Mononuclear cell (primary cell): ENCODE data around the gene SLC25A1. TPM values are rescaled to one million over a fixed set of nuclear protein-coding genes. Genes with fewer than 3 reads are reported as not detected.

ENCODE experiments used
- H3K27me3 ChIP-seq: 2 replicates; pipeline ENCODE4 v1.6.0; 2011; ENCODE audit warnings: low read length, control low read depth; ENCODE audit not compliant: insufficient read depth
- H3K4me1 ChIP-seq: 2 replicates; pipeline ENCODE4 v1.5.1; 2011; ENCODE audit warnings: mild to moderate bottlenecking, low read length, control low read depth; ENCODE audit not compliant: insufficient read depth
- H3K4me3 ChIP-seq: 2 replicates; pipeline ENCODE4 v1.5.1; 2011; ENCODE audit warnings: mild to moderate bottlenecking, low read length, moderate library complexity
- H3K9me3 ChIP-seq: 2 replicates; pipeline ENCODE4 v1.5.1; 2011; ENCODE audit warnings: low read depth, mild to moderate bottlenecking, control low read depth, low read length
- total RNA-seq: library from RNA; depleted of rRNA; stranded (reverse); fragments of >200 nt; gene quantifications from one replicate; pipeline ENCODE4 v1.2.3, GENCODE V29; 2012

SLC25A1 gene
- total RNA-seq, 1 donor, result 12.4 TPM

DNA sequence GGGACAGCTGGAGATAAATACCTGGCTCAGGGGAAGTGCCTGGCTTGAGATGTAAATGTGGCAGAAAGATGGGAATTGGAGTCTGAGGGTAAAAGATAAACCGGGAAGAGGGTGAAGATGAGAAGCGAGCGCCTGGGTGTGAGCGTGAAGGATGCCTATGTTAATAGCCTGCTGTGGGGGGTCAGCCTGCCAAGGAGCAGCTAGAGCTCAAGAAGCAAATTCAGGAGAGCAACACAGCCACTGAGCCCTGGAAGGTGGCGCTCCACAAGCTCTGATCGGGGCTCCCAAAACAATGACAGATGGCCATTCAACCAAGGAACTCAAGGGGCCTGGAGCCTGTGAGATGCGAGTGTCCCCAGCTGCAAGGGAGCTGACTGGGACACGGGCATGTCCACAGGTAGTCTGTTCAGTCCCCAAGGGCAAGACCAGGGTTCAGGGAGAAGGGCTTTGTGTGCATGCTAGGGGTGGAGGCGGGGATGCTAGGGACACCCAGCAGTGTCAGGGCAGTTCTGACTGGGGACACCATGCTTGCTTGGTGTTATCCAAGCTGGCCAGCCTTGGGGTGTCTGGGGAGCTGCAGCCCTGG is 31.2 kb downstream of the SLC25A1 start:
- H3K4me3 ChIP-seq, result no peak overlapping the region
- H3K9me3 ChIP-seq, result no peaks in the 10 kb centered on the region
- peaks cover 40% of the 10 kb centered on the region for H3K27me3 ChIP-seq
- H3K4me1 ChIP-seq, result peaks cover 18% of the 10 kb centered on the region

DNA sequence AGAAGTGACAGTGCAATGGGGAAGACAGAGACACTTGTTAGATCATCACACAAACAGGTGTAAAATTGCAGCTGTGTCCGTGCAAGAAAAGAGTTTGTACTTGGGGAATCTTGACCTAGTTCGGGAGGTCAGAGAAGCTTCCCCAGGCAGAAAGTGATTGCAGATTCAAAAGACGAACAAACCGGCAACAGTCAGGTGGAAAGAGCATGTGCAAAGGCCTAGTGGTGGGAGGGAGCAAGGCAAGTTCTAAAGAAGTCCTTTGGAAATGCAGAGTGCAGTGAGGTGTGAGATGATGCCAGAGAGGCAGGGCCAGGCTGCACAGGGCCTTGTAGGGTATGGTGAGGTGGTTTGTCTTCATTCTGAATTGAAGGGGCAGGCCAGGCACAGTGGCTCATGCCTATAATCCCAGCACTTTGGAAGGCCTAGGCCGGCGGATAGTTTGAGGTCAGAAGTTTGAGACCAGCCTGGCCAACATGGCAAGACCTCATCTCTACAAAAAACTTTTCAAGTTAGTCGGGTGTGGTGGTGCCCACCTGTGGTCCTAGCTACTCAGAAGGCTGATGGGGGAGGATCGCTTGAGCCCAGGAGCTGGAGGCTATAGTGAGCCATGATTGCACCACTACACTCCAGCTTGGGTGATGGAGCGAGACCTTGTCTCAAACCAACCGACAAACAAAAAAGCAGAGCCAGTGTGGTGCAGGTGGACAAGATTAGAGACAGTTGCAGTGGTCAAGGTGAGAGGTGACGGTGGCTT is 32.1 kb downstream of the SLC25A1 start:
- peaks cover 18% of the 10 kb centered on the region for H3K4me1 ChIP-seq
- H3K9me3 ChIP-seq, result no peaks in the 10 kb centered on the region
- H3K27me3 ChIP-seq, result peaks cover 32% of the 10 kb centered on the region
- no peak overlapping the region for H3K4me3 ChIP-seq

DNA sequence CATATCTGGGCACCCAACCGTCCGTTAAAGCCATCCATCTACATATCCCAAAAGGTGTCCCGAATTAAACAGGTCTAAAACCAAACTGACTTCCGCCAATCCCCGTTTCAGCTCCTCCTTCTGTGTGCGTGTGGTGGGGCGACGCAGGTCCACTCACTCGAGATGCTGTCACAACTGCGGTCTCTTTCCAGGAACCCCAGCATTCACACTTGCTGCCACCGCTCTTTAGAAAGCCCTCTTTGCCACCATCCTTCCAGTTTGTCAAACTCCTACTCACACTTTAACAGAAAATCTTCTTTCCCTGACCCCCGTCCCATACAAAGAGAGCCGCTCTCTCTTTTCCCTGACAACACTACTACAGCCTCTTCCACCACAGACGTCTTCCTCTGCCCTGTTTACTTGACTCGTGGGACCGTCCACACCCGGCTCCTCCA is 34.6 kb downstream of the SLC25A1 start:
- H3K4me3 ChIP-seq, result peak overlapping the region; percentile 79
- peaks cover 11% of the 10 kb centered on the region for H3K4me1 ChIP-seq
- no peaks in the 10 kb centered on the region for H3K9me3 ChIP-seq
- peaks cover 16% of the 10 kb centered on the region for H3K27me3 ChIP-seq

DNA sequence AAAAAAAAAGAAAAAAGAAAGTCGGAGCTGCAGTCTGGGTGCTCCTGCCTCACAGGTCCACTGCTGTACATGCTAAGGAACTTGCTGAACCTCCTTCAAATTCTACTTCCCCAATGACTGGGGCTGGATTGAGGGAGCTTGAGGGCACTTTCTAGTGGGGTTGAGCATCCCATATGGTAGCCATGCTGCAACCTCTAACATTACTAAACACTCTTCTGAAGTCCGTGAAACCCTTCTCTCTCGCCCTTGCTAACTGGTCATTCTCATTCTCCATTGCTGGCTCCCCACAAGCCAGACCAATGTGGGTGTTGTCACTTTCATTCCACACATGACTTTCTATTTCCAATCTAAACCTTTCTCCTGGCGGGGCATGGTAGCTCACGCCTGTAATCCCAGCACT is 35.3 kb downstream of the SLC25A1 start:
- H3K27me3 ChIP-seq, result peaks cover 8% of the 10 kb centered on the region
- peaks cover 11% of the 10 kb centered on the region for H3K4me1 ChIP-seq
- H3K4me3 ChIP-seq, result no peak overlapping the region
- H3K9me3 ChIP-seq, result no peaks in the 10 kb centered on the region

DNA sequence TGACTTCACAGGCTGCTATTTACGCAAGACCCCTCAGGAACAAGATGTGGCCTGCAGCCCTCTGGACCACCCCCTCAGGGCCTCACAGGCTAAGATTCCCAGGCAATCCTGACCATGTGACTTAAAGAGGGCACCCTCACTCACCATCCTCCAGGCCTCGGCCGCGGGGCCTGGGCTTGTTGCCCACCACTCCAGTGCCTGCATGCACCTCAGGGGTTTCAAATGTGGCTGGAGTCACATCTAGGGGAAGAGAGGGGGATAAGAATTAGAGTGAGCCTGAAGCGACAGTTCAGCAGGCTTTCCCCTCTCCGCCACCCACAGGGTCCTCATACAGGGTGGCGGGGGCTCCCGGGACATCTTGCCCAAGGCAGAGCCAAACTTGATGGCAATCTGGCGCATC is 36.1 kb downstream of the SLC25A1 start:
- Histone ChIP-seq H3K4me1 (peaks cover 11% of the 10 kb centered on the region), H3K9me3 (no peaks in the 10 kb centered on the region), H3K27me3 (peaks cover under 1% of the 10 kb centered on the region), H3K4me3 (no peak overlapping the region)

DNA sequence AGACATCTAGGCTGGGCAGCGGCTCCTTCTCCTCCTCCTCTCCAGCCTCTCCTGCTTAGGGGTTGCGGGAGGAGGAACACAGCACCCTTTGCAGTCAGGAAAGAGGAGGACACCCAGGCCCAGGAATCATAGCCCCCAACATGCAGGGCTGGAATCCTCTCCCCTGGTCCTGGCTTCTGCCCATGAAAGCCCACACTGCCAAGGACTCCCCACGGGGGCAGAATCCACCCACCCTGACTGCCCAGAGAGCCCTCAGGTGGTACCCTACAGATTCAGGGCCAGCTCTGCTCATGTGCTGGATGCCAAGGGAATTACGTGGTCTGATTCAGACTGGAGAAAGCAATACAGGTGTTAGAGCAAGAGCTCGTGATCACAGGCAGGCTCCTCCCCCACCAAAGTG is 38.6 kb downstream of the SLC25A1 start:
- H3K4me3 ChIP-seq, result no peak overlapping the region
- no peaks in the 10 kb centered on the region for H3K9me3 ChIP-seq
- H3K4me1 ChIP-seq, result peaks cover 11% of the 10 kb centered on the region
- H3K27me3 ChIP-seq, result no peaks in the 10 kb centered on the region

DNA sequence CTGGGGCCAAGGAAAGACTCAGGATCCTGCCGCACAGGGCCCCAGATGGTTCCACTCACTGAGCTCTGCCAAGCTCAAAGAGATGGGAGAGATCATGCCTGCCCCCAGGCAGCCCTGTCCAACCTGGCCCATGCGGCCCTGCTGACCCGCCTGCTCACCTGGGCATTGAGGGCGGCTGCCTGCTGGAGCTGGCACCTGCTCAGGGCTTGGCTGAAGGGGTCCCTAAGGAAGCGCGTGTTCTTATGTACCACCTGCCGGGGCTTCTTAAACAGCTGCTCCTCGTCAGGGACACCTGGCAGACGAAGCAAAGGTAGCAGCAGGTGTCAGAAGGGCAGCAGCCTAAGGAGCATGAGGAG is 39.6 kb downstream of the SLC25A1 start:
- Histone ChIP-seq H3K9me3 (no peaks in the 10 kb centered on the region), H3K4me1 (peaks cover 9% of the 10 kb centered on the region), H3K27me3 (no peaks in the 10 kb centered on the region), H3K4me3 (no peak overlapping the region)

DNA sequence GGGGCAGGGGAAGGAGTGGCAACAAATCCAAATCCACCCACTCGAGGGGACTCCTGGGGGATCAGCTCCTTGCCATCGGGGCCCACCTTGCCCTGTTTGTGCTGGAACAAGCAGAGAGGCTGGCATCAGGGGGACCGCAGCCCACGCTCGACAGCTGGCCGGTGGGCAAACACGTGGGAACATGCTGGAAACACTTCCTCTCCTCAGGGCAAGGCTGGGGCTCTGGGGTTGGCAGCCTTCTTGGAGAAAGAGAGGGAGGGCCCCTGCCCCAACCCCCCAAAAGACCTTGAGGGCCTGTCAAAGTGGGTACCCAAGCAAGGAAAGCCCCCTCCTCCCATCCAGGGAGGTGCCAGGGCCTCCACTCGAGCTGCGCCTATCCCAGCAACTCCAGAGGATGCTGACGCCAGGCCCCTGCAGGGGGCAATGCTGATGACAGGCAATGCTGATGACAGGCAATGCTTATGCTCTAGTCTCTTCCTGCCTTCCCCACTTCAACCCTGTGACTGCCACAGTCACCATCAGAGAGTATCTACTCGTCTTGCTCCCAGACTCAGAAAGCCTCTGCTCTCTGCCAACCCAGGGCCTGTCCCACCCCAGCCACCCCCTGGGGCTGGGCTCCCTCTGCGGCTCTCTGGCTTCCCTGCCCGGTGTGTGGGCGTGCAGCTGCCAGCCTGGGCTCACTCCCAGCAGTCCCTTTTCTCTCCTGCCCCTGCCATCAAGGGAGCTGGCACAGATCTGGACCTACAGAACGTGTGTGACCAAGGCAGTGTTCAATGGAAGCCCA is 40.1 kb downstream of the SLC25A1 start:
- Histone ChIP-seq H3K4me3 (no peak overlapping the region), H3K4me1 (peaks cover 3% of the 10 kb centered on the region), H3K9me3 (no peaks in the 10 kb centered on the region), H3K27me3 (no peaks in the 10 kb centered on the region)

DNA sequence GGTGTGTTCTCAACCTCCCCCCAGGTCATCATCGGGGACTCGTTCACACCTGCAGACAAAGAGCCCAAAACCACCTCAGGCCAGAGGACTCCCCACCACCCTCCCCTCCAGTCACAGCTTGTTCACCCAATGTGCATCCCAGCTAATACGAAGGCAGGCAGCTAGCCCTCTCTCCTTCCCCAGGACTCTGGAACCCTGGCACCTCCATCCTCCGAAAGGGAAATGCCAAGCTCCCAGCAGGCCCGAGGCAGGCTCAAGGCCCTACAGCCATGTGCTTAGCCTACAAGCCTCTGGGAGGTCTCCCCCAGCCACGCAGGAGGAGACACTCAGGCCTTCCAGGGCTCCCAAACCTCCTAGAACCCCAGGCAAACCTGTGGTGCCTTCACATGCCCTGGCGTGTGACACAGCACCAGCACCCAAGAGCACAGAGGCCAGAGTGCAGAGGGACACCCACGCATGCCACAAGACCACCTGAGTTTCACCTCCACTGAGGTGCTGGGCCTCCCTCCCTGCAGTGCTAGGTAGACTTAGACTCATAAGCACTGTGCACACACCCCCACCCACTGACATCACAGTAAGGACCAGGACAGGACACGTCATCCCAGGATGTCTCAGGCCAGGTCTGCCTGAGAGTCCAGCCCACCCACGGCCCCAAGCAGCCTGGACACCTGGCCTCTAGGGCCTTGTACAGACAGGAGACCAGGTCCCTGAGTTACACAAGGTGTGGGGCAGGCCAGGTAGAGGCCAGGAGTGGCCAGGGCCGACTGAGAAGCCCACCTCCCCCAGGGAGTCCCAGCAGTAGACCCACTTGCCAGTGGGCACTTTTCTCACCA is 40.9 kb downstream of the SLC25A1 start:
- Histone ChIP-seq H3K4me1 (no peaks in the 10 kb centered on the region), H3K9me3 (no peaks in the 10 kb centered on the region), H3K27me3 (no peaks in the 10 kb centered on the region), H3K4me3 (no peak overlapping the region)

DNA sequence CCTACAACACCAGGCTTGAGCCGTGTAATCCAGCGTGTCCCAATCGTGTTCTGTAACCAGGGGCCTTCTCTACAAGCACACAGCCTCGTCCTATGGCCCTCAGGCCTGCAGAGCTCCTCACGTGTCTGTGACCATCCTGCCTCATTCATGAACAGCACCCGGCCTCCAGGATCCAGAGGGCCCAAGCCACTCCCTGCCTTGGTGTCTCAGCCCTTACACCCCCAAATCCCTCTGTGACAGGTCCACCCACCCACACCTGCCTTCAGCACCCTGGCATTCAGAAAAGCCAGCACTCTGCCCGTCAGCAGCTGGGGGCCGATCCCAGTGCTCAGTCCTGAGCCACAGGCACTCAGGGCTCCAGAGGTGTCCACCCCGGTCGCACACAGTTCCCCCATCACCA is 41.6 kb downstream of the SLC25A1 start:
- Histone ChIP-seq H3K4me3 (no peak overlapping the region), H3K27me3 (no peaks in the 10 kb centered on the region), H3K9me3 (no peaks in the 10 kb centered on the region), H3K4me1 (no peaks in the 10 kb centered on the region)

DNA sequence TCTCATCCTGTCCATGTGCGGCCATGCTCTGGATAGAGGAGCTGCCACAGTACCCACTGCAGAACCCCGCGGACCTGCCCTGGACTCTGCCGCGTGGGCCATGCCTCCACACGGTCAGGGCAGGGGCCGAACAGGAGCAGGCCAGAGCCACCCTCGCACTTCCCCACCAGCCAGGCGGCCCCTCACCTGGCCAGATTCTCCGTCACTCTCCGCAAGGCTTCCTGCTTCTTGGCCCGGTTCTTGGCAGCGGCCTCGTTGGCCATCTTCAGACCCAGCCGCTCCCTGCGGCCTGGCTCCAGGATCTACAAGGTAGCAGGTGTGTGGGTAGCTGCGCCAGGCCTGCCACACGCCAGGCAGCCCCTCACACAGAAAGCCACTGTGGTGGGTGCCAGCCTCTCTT is 43.7 kb downstream of the SLC25A1 start:
- no peak overlapping the region for H3K4me3 ChIP-seq
- no peaks in the 10 kb centered on the region for H3K27me3 ChIP-seq
- no peaks in the 10 kb centered on the region for H3K9me3 ChIP-seq
- H3K4me1 ChIP-seq, result no peaks in the 10 kb centered on the region

DNA sequence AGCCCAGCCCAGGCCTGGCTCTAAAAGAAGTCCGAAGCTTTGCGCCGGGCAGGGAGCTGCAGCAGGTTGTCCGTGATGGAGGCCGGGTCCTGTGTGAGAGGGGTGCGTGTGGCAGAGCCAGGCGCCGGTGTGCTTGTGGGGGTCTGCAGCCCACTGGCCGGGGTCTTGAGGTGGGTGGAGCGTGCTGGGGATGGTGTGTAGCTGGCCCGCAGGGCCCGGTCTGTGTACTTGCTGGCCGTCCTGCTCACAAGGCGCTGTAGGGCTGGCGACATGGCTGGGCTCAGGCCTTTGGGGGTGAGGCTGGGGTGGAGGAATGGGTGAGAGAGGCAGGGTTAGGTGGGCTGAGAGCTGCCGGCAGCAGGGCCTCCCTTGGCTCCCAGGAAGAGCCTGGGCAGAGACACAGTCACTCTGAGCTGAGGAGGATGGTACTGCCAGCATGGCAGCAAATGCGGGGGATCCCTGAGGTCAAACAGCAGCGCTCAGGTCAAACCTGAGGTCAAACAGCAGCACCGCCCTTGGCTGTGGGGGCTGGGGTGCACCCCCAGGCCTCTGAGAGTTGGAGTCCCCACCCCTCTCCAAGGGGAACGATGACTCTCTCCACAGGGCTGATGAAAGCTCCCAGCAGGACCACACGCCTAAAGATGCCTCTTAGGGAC is 44.2 kb downstream of the SLC25A1 start:
- no peaks in the 10 kb centered on the region for H3K27me3 ChIP-seq
- no peaks in the 10 kb centered on the region for H3K9me3 ChIP-seq
- H3K4me1 ChIP-seq, result no peaks in the 10 kb centered on the region
- no peak overlapping the region for H3K4me3 ChIP-seq

DNA sequence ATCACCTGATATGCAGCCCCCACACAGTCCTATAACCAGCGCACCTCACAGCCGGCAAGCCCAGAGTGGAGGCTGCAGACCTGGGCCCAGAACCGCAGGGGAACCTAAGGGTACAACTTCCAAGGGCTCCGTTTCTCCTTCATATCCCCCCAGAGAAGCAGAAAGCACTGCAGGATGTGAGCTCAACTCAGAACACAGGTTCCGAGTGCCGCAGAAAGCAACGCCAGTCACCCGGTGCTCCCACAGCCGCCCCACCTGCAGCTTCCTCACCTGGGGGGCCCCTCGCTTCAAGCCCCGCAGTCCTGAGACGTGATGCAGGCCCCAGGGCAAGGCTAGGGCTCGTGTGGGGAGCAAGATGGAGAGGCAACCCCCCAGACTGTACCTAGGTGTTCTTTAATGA is 45.0 kb downstream of the SLC25A1 start:
- no peaks in the 10 kb centered on the region for H3K4me1 ChIP-seq
- H3K4me3 ChIP-seq, result no peak overlapping the region
- H3K27me3 ChIP-seq, result no peaks in the 10 kb centered on the region
- H3K9me3 ChIP-seq, result no peaks in the 10 kb centered on the region

DNA sequence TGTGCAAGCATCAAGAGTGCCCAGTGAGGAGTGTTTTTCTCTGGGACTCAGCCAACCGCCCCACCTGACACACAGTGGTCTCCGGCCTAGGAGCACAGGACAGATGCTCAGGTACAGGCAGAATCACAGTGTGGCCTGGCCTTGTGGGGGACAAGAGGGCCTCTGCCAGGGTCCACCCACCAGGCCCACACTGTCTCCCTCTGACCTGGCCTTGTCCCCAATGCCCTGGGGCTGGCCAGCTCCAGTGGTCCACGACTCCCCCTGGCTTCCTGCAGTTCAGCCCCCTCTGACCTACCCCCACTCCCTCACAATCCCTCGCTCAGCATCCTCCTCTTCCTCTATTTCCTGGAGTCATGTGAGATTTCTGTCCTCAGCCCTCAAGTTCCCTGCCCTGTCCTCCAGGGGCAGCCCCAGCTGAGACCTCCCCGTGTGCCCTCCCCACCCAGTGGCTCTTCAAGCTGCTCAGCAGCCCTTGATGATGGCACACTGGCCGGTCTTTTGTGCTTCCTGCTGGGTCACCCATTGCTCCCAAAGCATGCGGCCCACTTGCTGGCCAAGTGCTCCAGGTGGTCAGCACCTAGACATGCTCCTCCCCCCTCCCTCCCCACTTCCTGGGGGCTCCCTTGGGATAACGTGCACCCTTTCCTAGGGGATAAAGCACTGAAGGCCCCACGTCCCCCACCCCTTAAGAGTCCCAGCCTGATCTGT is 45.7 kb downstream of the SLC25A1 start:
- H3K27me3 ChIP-seq, result no peaks in the 10 kb centered on the region
- H3K4me3 ChIP-seq, result no peak overlapping the region
- no peaks in the 10 kb centered on the region for H3K4me1 ChIP-seq
- no peaks in the 10 kb centered on the region for H3K9me3 ChIP-seq
